Panc1 (cell line): Measurements from ENCODE around the gene HHAT. TPM values are rescaled to one million over a fixed set of nuclear protein-coding genes. Genes with fewer than 3 reads are reported as not detected.

Experiments
- ATAC-seq: fragments of 200-7000 bp; cut with Tn5 transposase; 2 replicates; pipeline ENCODE4 v1.9.1; 2020; ENCODE audit warnings: mild to moderate bottlenecking, moderate library complexity
- BruUV-seq: library from RNA; stranded (reverse); fragments of 400-500 nt; replicated peaks from 2 replicates; lab custom pipeline; 2021; lab: Mats Ljungman, UMichigan
- CTCF ChIA-PET: fragments of 300-600 bp; sonication (Branson Sonifier 250); formaldehyde crosslinking; loops from one replicate; lab custom pipeline; 2022; ENCODE audit warnings: antibody characterized with exemption; lab: Charles Lee
- POLR2A ChIA-PET: fragments of 300-600 bp; sonication (Branson Sonifier 250); formaldehyde crosslinking; loops from one replicate; lab custom pipeline; 2022; ENCODE audit warnings: antibody characterized with exemption; lab: Charles Lee
- DNase-seq: peaks from one replicate; pipeline ENCODE4 v3.0.0-alpha.2; 2010; ENCODE audit warnings: low read depth, low spot score
- H3K27ac ChIP-seq: 2 replicates; pipeline ENCODE4 v1.5.1; 2011; ENCODE audit warnings: mild to moderate bottlenecking, low read length, inconsistent platforms
- H3K27me3 ChIP-seq: fragments of 200-500 bp; sonication (Bioruptor generic); 2 replicates; pipeline ENCODE4 v1.6.0; 2014; ENCODE audit warnings: low read length, inconsistent platforms; ENCODE audit not compliant: control insufficient read depth, insufficient read depth
- H3K36me3 ChIP-seq: fragments of 200-500 bp; sonication (Bioruptor generic); 2 replicates; pipeline ENCODE4 v1.5.1; 2014; ENCODE audit warnings: inconsistent platforms, mild to moderate bottlenecking, low read length, moderate library complexity; ENCODE audit not compliant: control insufficient read depth, insufficient read depth
- H3K4me1 ChIP-seq: 2 replicates; pipeline ENCODE4 v1.5.1; 2011; ENCODE audit warnings: inconsistent platforms, mild to moderate bottlenecking, low read length, moderate library complexity; ENCODE audit not compliant: control insufficient read depth, insufficient read depth
- H3K4me3 ChIP-seq, 2 experiments: 2 replicates each; pipeline ENCODE4 v1.5.1; 2011 to 2012; ENCODE audit warnings: low read depth in 2 of 2, low read length in 2 of 2, mild to moderate bottlenecking in 2 of 2, inconsistent platforms in 1 of 2, moderate library complexity in 1 of 2
- H3K9me3 ChIP-seq: fragments of 200-500 bp; sonication (Bioruptor generic); 2 replicates; pipeline ENCODE4 v1.5.1; 2014; ENCODE audit warnings: low read depth, mild to moderate bottlenecking, inconsistent platforms, low read length, moderate library complexity; ENCODE audit not compliant: control insufficient read depth, insufficient read depth
- CTCF ChIP-seq: fragments of 450-650 bp; IDR thresholded peaks from 2 replicates; pipeline ENCODE4 v1.5.1; 2017; ENCODE audit warnings: mild to moderate bottlenecking
- POLR2AphosphoS5 ChIP-seq: IDR thresholded peaks from 2 replicates; pipeline ENCODE4 v1.6.1; 2012; ENCODE audit warnings: mild to moderate bottlenecking, low read depth, low read length, moderate library complexity
- REST ChIP-seq, 2 experiments: IDR thresholded peaks; 2 replicates each; pipeline ENCODE4 v1.6.1; 2011 to 2012; ENCODE audit warnings: low read depth in 2 of 2, control low read depth in 1 of 2, low read length in 1 of 2, mild to moderate bottlenecking in 1 of 2, moderate library complexity in 1 of 2; ENCODE audit not compliant: insufficient read depth in 1 of 2
- SIN3A ChIP-seq: IDR thresholded peaks from 2 replicates; pipeline ENCODE4 v1.6.1; 2012; ENCODE audit warnings: low read depth, mild to moderate bottlenecking, low read length, moderate library complexity, borderline replicate concordance; ENCODE audit not compliant: insufficient read depth
- TCF7L2 ChIP-seq: IDR thresholded peaks from 2 replicates; pipeline ENCODE4 v1.6.1; 2011; ENCODE audit warnings: mild to moderate bottlenecking, low read depth, low read length, inconsistent platforms
- in situ Hi-C: cut with HindIII; loops from 2 replicates; pipeline ENCODE4 v1.10.0; 2016; ENCODE audit warnings: low sequenced_read_pairs, low pct_unique_long_range_greater_than_20kb
- intact Hi-C: fragments of 100-400 bp; cut with micrococcal nuclease; formaldehyde crosslinking; loops from one replicate; pipeline ENCODE4 v1.10.0; 2022; ENCODE audit not compliant: unreplicated experiment
- total RNA-seq: library from RNA; stranded (reverse); gene quantifications from one replicate; pipeline ENCODE4 v1.2.1, GENCODE V29; 2021; ENCODE audit not compliant: unreplicated experiment

HHAT gene
- total RNA-seq, 1 experiment from 2014 or later, result 2.3 TPM

GRCh38 chr1:210594605-210595004 lies 265.9 kb downstream of the HHAT start:
- intact Hi-C loops (no loop called here), in situ Hi-C loops (no loop called here)
- H3K9me3 ChIP-seq, result no peaks in the 10 kb centered on the region
- BruUV-seq, result no TSS peak
- H3K36me3 ChIP-seq, result no peaks in the 10 kb centered on the region
- POLR2A ChIA-PET, result interaction anchor here (0.6 kb wide), 1 partner anchor 170 kb away, joined by 3 read pairs; no protein-coding TSS in a partner anchor
- no peaks in the 10 kb centered on the region for H3K4me1 ChIP-seq
- CTCF ChIA-PET, result no interaction called here
- H3K27ac ChIP-seq, result no peak overlapping the region
- ATAC-seq (no peak), DNase-seq (no peak)
- no peak for TF ChIP-seq TCF7L2
- H3K27me3 ChIP-seq, result no peaks in the 10 kb centered on the region
- no peak overlapping the region for H3K4me3 ChIP-seq

- Histone ChIP-seq H3K27me3 (no peaks in the 10 kb centered on the region), H3K9me3 (no peaks in the 10 kb centered on the region), H3K4me3 (no peak overlapping the region), H3K36me3 (no peaks in the 10 kb centered on the region), H3K27ac (no peak overlapping the region), H3K4me1 (no peaks in the 10 kb centered on the region)
- in situ Hi-C loops (no loop called here), intact Hi-C loops (no loop called here)
- BruUV-seq, result no TSS peak
- CTCF ChIA-PET, result no interaction called here
- DNase-seq, result no peak
- no peak for ATAC-seq
- POLR2A ChIA-PET, result no interaction called here
- TF ChIP-seq SIN3A (no peak), TCF7L2 (no peak), POLR2AphosphoS5 (no peak), CTCF (no peak), REST (IDR thresholded peaks at IDR 0.05; ENCODE audit: insufficient read depth in 1 of 2, low read depth in 2 of 2, low read length in 1 of 2) (no peak)
These were observed 267.9 kb downstream of the HHAT start for GRCh38 chr1:210596641-210597040.

- Histone ChIP-seq H3K36me3 (no peaks in the 10 kb centered on the region), H3K27ac (no peak overlapping the region), H3K4me3 (no peak overlapping the region), H3K4me1 (no peaks in the 10 kb centered on the region), H3K27me3 (no peaks in the 10 kb centered on the region), H3K9me3 (no peaks in the 10 kb centered on the region)
- BruUV-seq, result no TSS peak
- ATAC-seq, result no peak
- DNase-seq, result no peak
- TF ChIP-seq SIN3A (no peak), CTCF (no peak), REST (IDR thresholded peaks at IDR 0.05; ENCODE audit: insufficient read depth in 1 of 2, low read depth in 2 of 2, low read length in 1 of 2) (no peak), POLR2AphosphoS5 (no peak), TCF7L2 (no peak)
- intact Hi-C loops (no loop called here), in situ Hi-C loops (no loop called here)
- ChIA-PET POLR2A (no interaction called here), CTCF (no interaction called here)
These were observed 268.9 kb downstream of the HHAT start for GRCh38 chr1:210597555-210598134.
